ENCODE results near the gene USP13. TPM values are rescaled to one million over a fixed set of nuclear protein-coding genes. Genes with fewer than 3 reads are reported as not detected.

USP13 gene
- total and polyA plus RNA-seq, 2 experiments from 2014 or later: 30.6 to 31.1 TPM

DNA sequence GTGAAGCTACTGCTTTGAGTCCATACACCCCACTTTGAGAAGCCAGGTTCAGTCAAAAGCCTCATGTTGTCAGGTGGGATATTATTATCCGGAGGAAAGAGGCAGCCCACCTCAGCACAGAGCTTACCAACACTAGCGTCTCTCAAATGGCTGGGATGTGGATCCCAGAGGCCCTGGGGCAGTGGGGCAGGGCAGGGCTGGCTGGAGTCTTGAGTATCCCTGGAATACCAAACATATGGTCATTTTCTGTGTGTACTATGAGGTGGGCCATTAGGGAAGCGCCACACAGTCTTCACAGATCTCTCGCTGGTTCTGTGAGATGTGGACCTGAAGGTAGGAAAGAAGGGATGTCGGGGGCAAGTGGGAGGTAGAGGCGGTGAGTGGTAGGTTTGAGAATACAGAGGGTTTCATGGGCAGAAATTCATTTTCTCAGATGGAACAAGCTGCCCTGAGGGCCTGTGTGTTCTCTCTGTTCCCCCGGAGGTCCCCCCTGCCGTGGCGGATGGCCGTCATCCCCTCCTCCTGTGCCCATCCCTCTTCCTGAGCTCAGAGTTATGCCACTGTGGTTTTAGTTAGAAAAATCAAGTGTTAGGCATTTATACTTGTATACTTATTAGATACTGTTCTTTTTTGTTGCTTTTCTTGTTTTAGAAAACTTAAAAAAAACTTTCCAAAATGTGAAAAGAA, 66.4 kb downstream of the USP13 start:
- Histone ChIP-seq H3K9me3 (ENCODE audit: low read depth) (no peaks in the 10 kb centered on the region), H3K27ac (no peak overlapping the region), H3K36me3 (peaks cover 8% of the 10 kb centered on the region), H3K4me1 (ENCODE audit: low read depth) (no peaks in the 10 kb centered on the region), H3K4me3 (no peak overlapping the region), H3K27me3 (no peaks in the 10 kb centered on the region)
- no peak for DNase-seq (ENCODE audit: low read depth in 1 of 2, low spot score in 1 of 2)
- TF ChIP-seq, protein P1, sequence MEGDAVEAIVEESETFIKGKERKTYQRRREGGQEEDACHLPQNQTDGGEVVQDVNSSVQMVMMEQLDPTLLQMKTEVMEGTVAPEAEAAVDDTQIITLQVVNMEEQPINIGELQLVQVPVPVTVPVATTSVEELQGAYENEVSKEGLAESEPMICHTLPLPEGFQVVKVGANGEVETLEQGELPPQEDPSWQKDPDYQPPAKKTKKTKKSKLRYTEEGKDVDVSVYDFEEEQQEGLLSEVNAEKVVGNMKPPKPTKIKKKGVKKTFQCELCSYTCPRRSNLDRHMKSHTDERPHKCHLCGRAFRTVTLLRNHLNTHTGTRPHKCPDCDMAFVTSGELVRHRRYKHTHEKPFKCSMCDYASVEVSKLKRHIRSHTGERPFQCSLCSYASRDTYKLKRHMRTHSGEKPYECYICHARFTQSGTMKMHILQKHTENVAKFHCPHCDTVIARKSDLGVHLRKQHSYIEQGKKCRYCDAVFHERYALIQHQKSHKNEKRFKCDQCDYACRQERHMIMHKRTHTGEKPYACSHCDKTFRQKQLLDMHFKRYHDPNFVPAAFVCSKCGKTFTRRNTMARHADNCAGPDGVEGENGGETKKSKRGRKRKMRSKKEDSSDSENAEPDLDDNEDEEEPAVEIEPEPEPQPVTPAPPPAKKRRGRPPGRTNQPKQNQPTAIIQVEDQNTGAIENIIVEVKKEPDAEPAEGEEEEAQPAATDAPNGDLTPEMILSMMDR (IDR thresholded peaks at IDR 0.05; ENCODE audit: low read depth, low read length): no peak

DNA sequence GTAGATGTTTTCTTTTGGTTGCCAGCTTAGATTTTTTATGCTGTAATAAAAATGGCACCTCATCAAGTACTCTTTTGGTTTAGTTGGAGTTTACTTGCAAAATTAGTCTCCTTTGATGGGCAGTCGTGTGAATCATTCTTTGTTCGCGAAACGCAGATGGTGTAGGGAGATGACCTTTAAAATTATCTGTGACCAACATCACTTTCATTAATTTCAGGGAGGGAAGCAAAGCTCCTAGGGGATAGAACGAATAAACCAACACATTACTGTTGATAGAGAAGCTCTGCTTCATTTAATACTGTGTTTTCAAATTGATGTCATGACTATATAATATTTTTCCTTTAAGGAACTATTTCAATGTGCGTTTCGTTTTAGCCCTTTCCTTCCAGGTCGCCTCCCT, 67.4 kb downstream of the USP13 start:
- Histone ChIP-seq H3K36me3 (peaks cover 8% of the 10 kb centered on the region), H3K27ac (no peak overlapping the region), H3K4me3 (no peak overlapping the region), H3K9me3 (ENCODE audit: low read depth) (no peaks in the 10 kb centered on the region), H3K4me1 (ENCODE audit: low read depth) (no peaks in the 10 kb centered on the region), H3K27me3 (no peaks in the 10 kb centered on the region)
- no peak for DNase-seq (ENCODE audit: low read depth in 1 of 2, low spot score in 1 of 2)
- TF ChIP-seq, protein P1 (IDR thresholded peaks at IDR 0.05; ENCODE audit: low read depth, low read length): no peak

DNA sequence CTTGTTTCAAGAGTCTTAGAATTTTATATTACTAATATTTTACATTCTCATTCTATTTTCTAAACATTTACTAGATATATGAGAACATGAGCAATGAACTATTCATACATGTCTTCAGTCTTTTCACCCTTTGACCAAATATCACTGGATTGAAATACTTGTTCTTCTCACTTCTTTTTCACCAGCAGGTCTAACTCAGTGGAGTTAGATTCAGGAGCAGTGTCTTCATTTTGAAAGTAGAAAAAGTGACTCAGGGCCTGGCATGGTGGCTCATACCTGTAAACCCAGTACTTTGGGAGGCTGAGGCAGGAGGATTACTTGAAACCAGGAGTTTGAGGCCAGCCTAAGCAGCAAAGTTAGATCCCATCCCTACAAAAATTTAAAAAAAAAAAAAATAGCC, 70.8 kb downstream of the USP13 start:
- no peak for DNase-seq (ENCODE audit: low read depth in 1 of 2, low spot score in 1 of 2)
- Histone ChIP-seq H3K27ac (no peak overlapping the region), H3K4me3 (no peak overlapping the region), H3K27me3 (no peaks in the 10 kb centered on the region), H3K36me3 (peaks cover 8% of the 10 kb centered on the region), H3K4me1 (ENCODE audit: low read depth) (no peaks in the 10 kb centered on the region), H3K9me3 (ENCODE audit: low read depth) (no peaks in the 10 kb centered on the region)
- TF ChIP-seq, protein P1 (IDR thresholded peaks at IDR 0.05; ENCODE audit: low read depth, low read length): no peak

DNA sequence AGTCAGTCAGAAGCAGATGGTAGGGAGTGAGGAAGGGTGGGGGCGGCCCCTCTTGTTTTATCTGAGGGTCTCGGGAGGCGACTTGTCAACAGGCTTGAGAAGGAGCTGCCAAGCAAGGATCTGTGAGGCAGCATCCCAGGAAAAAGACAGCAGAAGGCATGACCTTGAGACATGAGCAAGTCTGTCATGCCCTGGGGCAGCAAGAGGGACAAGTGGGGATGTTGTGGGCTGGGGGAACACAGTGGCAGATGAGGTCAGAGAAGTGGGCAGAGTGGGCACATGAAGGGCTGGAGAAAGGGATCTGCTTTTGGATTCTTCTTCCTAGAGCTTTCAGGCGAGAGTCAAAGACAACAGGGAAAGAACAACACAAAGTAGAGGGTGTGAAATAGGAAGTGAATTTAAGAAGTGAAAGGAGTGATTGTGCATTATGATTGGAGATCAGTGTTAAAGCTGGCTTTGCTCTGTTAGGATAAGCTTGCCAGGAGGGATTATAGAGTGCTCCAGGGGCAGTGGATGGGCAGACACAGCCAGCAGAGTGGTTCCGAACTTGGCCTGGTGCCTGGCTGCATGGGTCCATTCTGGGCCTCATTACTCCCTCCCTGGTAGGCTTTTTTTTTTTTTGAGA, 73.3 kb downstream of the USP13 start:
- Histone ChIP-seq H3K4me1 (ENCODE audit: low read depth) (no peaks in the 10 kb centered on the region), H3K4me3 (no peak overlapping the region), H3K36me3 (peaks cover 19% of the 10 kb centered on the region), H3K27me3 (no peaks in the 10 kb centered on the region), H3K9me3 (ENCODE audit: low read depth) (no peaks in the 10 kb centered on the region), H3K27ac (no peak overlapping the region)
- DNase-seq (ENCODE audit: low read depth in 1 of 2, low spot score in 1 of 2): no peak
- TF ChIP-seq, protein P1 (IDR thresholded peaks at IDR 0.05; ENCODE audit: low read depth, low read length): no peak

DNA sequence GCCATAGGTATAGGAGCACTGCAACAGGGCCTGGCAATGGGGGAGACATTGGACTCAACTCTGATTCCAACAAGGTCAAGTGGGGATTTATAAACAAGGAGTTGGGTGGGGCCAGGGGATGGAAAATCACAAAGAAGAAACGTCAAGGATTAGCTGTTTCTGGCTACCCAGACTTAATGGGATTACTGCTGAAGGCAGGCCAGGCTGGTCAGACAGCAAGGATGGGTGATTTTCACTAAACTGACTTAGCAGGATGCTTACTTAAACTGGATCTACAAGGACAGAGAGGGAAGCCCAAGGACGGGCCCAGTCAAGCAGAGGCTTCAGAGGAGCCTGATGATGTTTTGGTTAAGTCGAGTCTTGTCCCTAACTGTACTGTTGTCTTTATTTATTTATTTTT, 76.2 kb downstream of the USP13 start:
- DNase-seq (ENCODE audit: low read depth in 1 of 2, low spot score in 1 of 2): no peak
- TF ChIP-seq, protein P1 (IDR thresholded peaks at IDR 0.05; ENCODE audit: low read depth, low read length): no peak
- Histone ChIP-seq H3K27ac (no peak overlapping the region), H3K36me3 (peaks cover 18% of the 10 kb centered on the region), H3K4me1 (ENCODE audit: low read depth) (no peaks in the 10 kb centered on the region), H3K9me3 (ENCODE audit: low read depth) (no peaks in the 10 kb centered on the region), H3K4me3 (no peak overlapping the region), H3K27me3 (no peaks in the 10 kb centered on the region)
